Peyer's patch (tissue), 4 donors: ENCODE data around the gene TAF1B. TPM values are rescaled to one million over a fixed set of nuclear protein-coding genes. Genes with fewer than 3 reads are reported as not detected.

ENCODE experiments used
- DNase-seq, 3 donors: peaks; one replicate each; pipeline ENCODE4 v3.0.0-alpha.2; 2017 to 2019
- H3K27ac ChIP-seq, 4 donors: fragments of 200-600 bp; sonication (generic); one replicate each; pipeline ENCODE4 v1.5.1; 2016 to 2019
- H3K27me3 ChIP-seq, 2 donors: fragments of 200-600 bp; sonication (generic); one replicate each; pipeline ENCODE4 v1.5.1; 2019
- H3K36me3 ChIP-seq, 3 donors: fragments of 200-600 bp; sonication (generic); one replicate each; pipeline ENCODE4 v1.5.1; 2016 to 2019
- H3K4me1 ChIP-seq, 4 donors: fragments of 200-600 bp; sonication (generic); one replicate each; pipeline ENCODE4 v1.5.1; 2016 to 2019
- H3K4me3 ChIP-seq, 4 donors: fragments of 200-600 bp; sonication (generic); 1 replicate in 3 of 4; 2 replicates in 1 of 4; pipeline ENCODE4 v1.5.1; 2016 to 2019; ENCODE audit warnings: mild to moderate bottlenecking in 1 of 4
- H3K9me3 ChIP-seq, 4 donors: fragments of 200-600 bp; sonication (generic); one replicate each; pipeline ENCODE4 v1.5.1; 2016 to 2019; ENCODE audit warnings: mild to moderate bottlenecking in 1 of 4
- POLR2A ChIP-seq, 2 donors: fragments of 450-650 bp; IDR thresholded peaks; one replicate each; pipeline ENCODE4 v1.5.1; 2017; ENCODE audit warnings: antibody characterized with exemption in 2 of 2, mild to moderate bottlenecking in 2 of 2, moderate library complexity in 2 of 2
- total RNA-seq, 4 donors: library from RNA; depleted of rRNA; stranded (reverse); fragments of >200 nt; gene quantifications; one replicate each; pipeline ENCODE4 v1.1.0, GENCODE V29; 2016
- TF ChIP-seq, protein P1 (sequence below), 6 experiments: fragments of 450-650 bp in 4 of 6; fragments of 200-600 bp in 2 of 6; sonication (generic) in 1 of 6; IDR thresholded peaks; one replicate each; pipeline ENCODE4 v1.5.1; 2017 to 2019; ENCODE audit warnings: antibody characterized with exemption in 6 of 6, mild to moderate bottlenecking in 3 of 6, moderate library complexity in 1 of 6

Gene TAF1B
- total RNA-seq, 4 donors from 2014 or later, result 8.6 to 33.0 (median 12.5) TPM

DNA sequence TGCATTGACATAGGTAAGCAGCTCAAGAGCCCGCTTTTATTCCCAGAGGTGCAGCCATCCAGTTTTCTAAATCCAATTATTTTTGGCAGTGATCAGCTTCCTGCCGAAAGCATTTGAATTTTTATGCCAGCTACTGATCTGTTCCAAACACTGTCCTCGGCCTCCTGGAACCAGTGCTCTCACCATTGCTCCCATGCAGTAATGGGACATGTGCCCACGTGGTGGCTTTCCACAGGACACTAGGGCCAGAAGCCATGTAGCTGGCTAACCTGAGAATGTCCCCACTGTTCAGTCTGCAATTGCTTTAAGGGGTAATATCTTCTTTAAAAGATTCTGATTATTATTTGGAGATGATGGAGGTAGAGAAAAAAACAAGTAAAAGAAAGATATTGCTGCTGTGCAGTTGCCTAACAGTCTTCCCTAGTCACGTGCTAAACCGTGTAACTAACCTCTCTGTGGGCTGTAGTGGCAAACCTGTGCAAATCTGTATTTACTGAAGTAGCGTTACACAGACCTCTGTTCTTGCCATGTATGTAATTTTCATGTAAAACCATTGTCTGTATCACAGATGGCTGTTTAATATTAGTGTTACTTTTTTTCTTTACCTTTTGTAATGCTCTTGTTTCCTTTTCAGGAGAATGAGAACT is 121.2 kb downstream of the TAF1B start:
- no peak for TF ChIP-seq POLR2A (IDR thresholded peaks at IDR 0.05)
- TF ChIP-seq, protein P1, sequence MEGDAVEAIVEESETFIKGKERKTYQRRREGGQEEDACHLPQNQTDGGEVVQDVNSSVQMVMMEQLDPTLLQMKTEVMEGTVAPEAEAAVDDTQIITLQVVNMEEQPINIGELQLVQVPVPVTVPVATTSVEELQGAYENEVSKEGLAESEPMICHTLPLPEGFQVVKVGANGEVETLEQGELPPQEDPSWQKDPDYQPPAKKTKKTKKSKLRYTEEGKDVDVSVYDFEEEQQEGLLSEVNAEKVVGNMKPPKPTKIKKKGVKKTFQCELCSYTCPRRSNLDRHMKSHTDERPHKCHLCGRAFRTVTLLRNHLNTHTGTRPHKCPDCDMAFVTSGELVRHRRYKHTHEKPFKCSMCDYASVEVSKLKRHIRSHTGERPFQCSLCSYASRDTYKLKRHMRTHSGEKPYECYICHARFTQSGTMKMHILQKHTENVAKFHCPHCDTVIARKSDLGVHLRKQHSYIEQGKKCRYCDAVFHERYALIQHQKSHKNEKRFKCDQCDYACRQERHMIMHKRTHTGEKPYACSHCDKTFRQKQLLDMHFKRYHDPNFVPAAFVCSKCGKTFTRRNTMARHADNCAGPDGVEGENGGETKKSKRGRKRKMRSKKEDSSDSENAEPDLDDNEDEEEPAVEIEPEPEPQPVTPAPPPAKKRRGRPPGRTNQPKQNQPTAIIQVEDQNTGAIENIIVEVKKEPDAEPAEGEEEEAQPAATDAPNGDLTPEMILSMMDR (IDR thresholded peaks at IDR 0.05), result no peak
- H3K27ac ChIP-seq, result no peak overlapping the region
- H3K27me3 ChIP-seq, result no peaks in the 10 kb centered on the region
- H3K4me3 ChIP-seq, result no peak overlapping the region
- no peak for DNase-seq
- no peaks in the 10 kb centered on the region for H3K4me1 ChIP-seq
- H3K9me3 ChIP-seq, result no peaks in the 10 kb centered on the region
- H3K36me3 ChIP-seq, result no peaks in the 10 kb centered on the region

DNA sequence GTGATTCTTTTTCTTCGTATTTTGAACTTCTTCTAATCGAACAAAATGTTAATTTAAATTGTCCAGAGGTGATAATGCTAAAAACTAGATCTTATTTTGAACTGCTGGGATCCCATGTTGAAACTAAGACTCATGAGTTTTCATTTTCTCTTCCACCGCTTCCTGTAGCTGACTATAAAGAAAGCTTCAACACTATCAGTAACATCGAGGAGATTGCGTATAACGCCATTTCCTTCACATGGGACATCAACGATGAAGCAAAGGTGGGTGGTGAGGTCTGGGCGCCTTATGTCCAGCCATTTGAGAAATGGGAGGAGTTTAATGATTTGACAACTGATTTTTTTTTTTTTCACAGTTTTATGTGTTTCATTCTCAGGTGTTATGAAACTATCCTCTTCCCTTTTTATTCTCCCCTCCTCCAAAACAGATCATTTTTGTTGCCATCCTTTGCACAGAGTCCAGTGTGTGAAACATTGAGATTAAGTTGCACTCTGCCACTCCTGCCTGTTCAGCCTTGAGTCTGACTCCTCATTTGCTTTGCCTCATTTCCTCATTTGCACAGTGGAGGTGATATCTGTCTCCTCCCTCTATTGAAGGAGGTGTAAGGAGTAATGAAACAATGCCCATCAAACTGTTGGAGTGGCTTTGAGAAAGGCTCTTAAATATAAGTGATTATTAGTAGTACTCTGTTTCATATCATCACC is 122.0 kb downstream of the TAF1B start:
- H3K4me1 ChIP-seq, result no peaks in the 10 kb centered on the region
- TF ChIP-seq POLR2A (IDR thresholded peaks at IDR 0.05), result no peak
- TF ChIP-seq, protein P1 (IDR thresholded peaks at IDR 0.05), result no peak
- no peak for DNase-seq
- H3K27me3 ChIP-seq, result no peaks in the 10 kb centered on the region
- no peak overlapping the region for H3K27ac ChIP-seq
- H3K36me3 ChIP-seq, result no peaks in the 10 kb centered on the region
- no peaks in the 10 kb centered on the region for H3K9me3 ChIP-seq
- H3K4me3 ChIP-seq, result no peak overlapping the region

DNA sequence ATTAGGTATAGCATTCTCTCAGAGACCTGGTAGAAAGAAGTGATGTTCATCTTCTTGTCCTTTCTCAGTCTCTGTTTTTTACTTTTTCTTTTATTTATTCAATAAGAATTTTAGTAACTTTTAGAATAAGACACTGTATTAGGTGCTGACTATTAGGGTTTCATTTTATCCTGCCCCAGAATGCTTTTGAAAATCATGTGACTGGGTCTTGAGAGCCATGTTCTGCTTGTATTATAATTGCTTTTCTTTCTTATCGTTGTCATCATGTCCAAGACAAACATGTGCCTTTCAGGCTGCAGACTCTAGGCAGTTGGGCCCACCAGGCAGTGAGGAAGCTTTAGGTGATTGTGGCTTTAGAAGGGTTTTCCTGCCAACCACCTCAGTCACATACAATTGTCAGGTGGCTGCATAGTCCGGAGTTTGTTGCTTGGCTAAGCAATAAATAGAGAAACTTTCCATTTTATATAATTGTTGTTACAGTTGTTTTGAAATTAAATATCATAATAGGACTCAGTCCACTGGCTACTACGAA is 123.3 kb downstream of the TAF1B start:
- no peaks in the 10 kb centered on the region for H3K4me1 ChIP-seq
- H3K9me3 ChIP-seq, result no peaks in the 10 kb centered on the region
- TF ChIP-seq POLR2A (IDR thresholded peaks at IDR 0.05), result no peak
- TF ChIP-seq, protein P1 (IDR thresholded peaks at IDR 0.05), result no peak
- no peaks in the 10 kb centered on the region for H3K27me3 ChIP-seq
- H3K27ac ChIP-seq, result no peak overlapping the region
- no peak for DNase-seq
- no peaks in the 10 kb centered on the region for H3K36me3 ChIP-seq
- no peak overlapping the region for H3K4me3 ChIP-seq

DNA sequence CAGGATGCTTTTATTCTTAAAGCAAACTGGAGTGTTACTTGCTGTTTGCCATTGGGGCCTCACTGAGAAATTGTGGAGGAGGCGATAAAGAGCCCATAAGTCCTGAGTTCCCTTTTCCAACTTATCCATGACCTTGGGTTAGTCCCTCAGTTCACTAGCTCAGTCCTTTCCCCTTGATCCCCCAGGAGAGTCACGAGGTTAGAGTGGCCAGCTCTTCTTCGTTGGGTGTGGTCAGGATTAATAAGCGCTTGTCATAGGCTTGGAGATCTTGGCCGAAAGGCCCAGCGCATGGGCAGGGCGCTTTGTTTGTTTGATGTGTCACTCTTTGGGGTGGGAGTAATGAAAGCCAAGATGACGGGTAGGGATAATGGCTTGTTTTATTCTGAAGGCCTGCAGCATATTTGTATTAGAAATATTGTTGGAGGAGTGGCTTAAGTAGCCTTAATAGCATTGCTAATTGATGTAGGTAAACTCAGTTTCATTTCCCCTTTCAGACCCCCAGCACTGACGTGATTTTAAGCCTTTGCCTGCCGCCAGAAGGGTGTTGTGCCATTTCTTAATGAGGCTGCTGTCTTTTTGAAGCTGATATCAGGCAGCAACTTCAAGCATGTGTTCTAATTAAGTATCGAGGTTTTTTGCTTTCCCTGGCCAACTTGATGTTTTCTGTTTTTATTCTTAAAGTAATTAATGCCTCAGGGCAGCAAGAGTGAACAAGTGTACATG is 123.9 kb downstream of the TAF1B start:
- H3K27ac ChIP-seq, result no peak overlapping the region
- no peak for TF ChIP-seq POLR2A (IDR thresholded peaks at IDR 0.05)
- TF ChIP-seq, protein P1 (IDR thresholded peaks at IDR 0.05), result no peak
- DNase-seq, result no peak

DNA sequence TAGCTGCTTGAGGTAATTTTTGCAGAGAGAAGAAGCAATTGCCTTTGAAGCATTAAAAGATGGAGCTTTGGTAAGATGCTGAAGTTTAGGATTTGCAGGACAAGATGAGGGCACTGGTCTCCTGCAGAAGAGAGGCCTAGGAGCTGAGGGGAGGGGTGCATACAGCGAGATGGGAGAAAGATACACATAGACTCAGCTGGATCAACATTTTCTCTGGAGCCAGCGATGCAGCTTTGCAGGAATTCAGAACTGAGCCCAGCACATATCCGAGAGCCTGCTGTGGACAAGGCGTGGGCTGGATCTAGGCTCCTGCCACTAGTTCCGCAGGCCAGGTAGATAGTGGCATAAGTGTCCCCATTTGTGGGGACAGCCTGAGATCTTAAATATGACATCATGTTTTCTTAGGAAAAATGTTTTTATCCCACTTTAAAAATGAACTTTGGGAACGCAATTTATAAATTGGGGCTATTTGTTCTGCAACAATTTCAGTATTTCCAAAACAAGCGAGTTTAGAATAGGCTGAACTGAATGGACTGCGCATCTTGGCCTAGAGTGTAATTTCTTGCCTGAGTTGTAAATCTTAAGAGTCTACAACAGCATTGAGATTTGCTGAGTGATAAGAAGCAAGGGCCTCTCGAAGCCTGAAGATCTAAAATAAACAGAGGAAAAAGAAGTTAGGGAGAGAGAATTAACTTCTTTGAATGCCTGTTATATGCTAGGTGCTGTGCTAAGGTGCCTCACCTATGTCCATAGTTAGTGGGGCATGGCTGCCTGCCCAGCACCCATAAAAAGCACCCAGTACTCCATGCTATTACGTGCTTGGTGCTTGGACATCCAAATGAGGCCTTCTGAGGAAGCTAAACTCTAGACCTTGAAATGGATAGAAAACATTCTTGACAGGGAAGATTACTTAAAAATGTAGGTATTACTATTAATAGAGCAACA is 125.6 kb downstream of the TAF1B start:
- Histone ChIP-seq H3K4me1 (no peaks in the 10 kb centered on the region), H3K36me3 (no peaks in the 10 kb centered on the region), H3K9me3 (no peaks in the 10 kb centered on the region), H3K27me3 (no peaks in the 10 kb centered on the region), H3K4me3 (no peak overlapping the region), H3K27ac (no peak overlapping the region)
- TF ChIP-seq, protein P1 (IDR thresholded peaks at IDR 0.05), result no peak
- no peak for TF ChIP-seq POLR2A (IDR thresholded peaks at IDR 0.05)
- DNase-seq, result no peak

More for the DNA sequence above, 123.9 kb downstream of the TAF1B start:
- Histone ChIP-seq H3K9me3 (no peaks in the 10 kb centered on the region), H3K4me3 (no peak overlapping the region), H3K36me3 (no peaks in the 10 kb centered on the region), H3K27me3 (no peaks in the 10 kb centered on the region), H3K4me1 (no peaks in the 10 kb centered on the region)
